ENCODE data around the gene EXOC6B.
"Not testable (repeated sequence)": the region's sequence is repeated elsewhere in the genome, so short reads cannot be mapped to it uniquely, and the experiment has no call there.

The EXOC6B gene

GRCh38 chr2:72421771-72422379 is 404.0 kb downstream of the EXOC6B start:
- DNase-seq, result not testable (repeated sequence)

GRCh38 chr2:72415781-72416475 is 409.9 kb downstream of the EXOC6B start:
- DNase-seq, result no peak

GRCh38 chr2:72415241-72415661 is 410.6 kb downstream of the EXOC6B start:
- DNase-seq, result peak; percentile 54

- DNase-seq, result peak; percentile 75
These were observed 411.6 kb downstream of the EXOC6B start for GRCh38 chr2:72414137-72414760.

GRCh38 chr2:72413716-72414115 is 412.1 kb downstream of the EXOC6B start:
- peak; percentile 19 for DNase-seq

GRCh38 chr2:72412214-72412613 is 413.6 kb downstream of the EXOC6B start:
- no peak for DNase-seq

- no peak for DNase-seq
These were observed 426.0 kb downstream of the EXOC6B start for GRCh38 chr2:72399879-72400278.

GRCh38 chr2:72395096-72395495 is 430.7 kb downstream of the EXOC6B start:
- DNase-seq, result no peak

GRCh38 chr2:72394541-72395070 is 431.2 kb downstream of the EXOC6B start:
- no peak for DNase-seq

- no peak for DNase-seq
These were observed 436.4 kb downstream of the EXOC6B start for GRCh38 chr2:72389447-72389846.

- no peak for DNase-seq
These were observed 437.6 kb downstream of the EXOC6B start for GRCh38 chr2:72388263-72388662.

GRCh38 chr2:72386288-72386687 is 439.5 kb downstream of the EXOC6B start:
- no peak for DNase-seq

GRCh38 chr2:72378753-72379348 is 447.0 kb downstream of the EXOC6B start:
- DNase-seq, result no peak

GRCh38 chr2:72367530-72368225 is 458.2 kb downstream of the EXOC6B start:
- no peak for DNase-seq

GRCh38 chr2:72363406-72363805 is 462.4 kb downstream of the EXOC6B start:
- no peak for DNase-seq

- DNase-seq, result no peak
These were observed 463.1 kb downstream of the EXOC6B start for GRCh38 chr2:72362733-72363132.

- DNase-seq, result no peak
These were observed 464.3 kb downstream of the EXOC6B start for GRCh38 chr2:72361521-72361920.

- no peak for DNase-seq
These were observed 464.8 kb downstream of the EXOC6B start for GRCh38 chr2:72361042-72361441.

GRCh38 chr2:72350852-72351251 is 475.0 kb downstream of the EXOC6B start:
- DNase-seq, result no peak

- no peak for DNase-seq
These were observed 476.8 kb downstream of the EXOC6B start for GRCh38 chr2:72349016-72349415.

GRCh38 chr2:72347081-72347480 is 478.8 kb downstream of the EXOC6B start:
- peak; percentile 32 for DNase-seq

- no peak for DNase-seq
These were observed 484.2 kb downstream of the EXOC6B start for GRCh38 chr2:72341639-72342038.

GRCh38 chr2:72340665-72341064 is 485.2 kb downstream of the EXOC6B start:
- DNase-seq, result no peak

All from eye (tissue), 1 donor.